Endothelial cell of umbilical vein (primary cell): ENCODE data around the gene TMEM167B. TPM values are rescaled to one million over a fixed set of nuclear protein-coding genes. Genes with fewer than 3 reads are reported as not detected.

Experiments used
- BruUV-seq: library from RNA; stranded (reverse); fragments of 400-500 nt; replicated peaks from 2 replicates; lab custom pipeline; 2021; lab: Mats Ljungman, UMichigan
- CTCF ChIA-PET: fragments of 300-600, 350-600 bp; sonication (Branson Sonifier 250); formaldehyde crosslinking; loops from one replicate; lab custom pipeline; 2021; ENCODE audit warnings: antibody characterized with exemption, inconsistent platforms; lab: Charles Lee
- POLR2A ChIA-PET: fragments of 300-600, 350-600 bp; sonication (Branson Sonifier 250); formaldehyde crosslinking; loops from one replicate; lab custom pipeline; 2021; ENCODE audit warnings: antibody characterized with exemption, inconsistent platforms; lab: Charles Lee
- DNase-seq: peaks from one replicate; pipeline ENCODE4 v3.0.0-alpha.2; 2011; ENCODE audit warnings: low read depth, low spot score
- FAIRE-seq: peaks from 2 replicates; lab custom pipeline; 2011; peaks lifted over from hg19 to GRCh38; lab: Jason Lieb, UNC
- H2AFZ ChIP-seq: 2 replicates; pipeline ENCODE4 v1.6.0; 2012; ENCODE audit warnings: low read depth, low read length, control low read depth, inconsistent platforms
- H3K27ac ChIP-seq: 2 replicates; pipeline ENCODE4 v1.5.1; 2011; ENCODE audit warnings: low read depth, mild to moderate bottlenecking, control low read depth, low read length, moderate library complexity; ENCODE audit not compliant: insufficient read depth
- H3K27me3 ChIP-seq, 2 experiments: 2 replicates each; pipeline versions ENCODE4 v1.6.0 to v1.6.1; 2011; ENCODE audit warnings: low read length in 2 of 2, mixed read lengths in 1 of 2; ENCODE audit not compliant: control insufficient read depth in 2 of 2, insufficient read depth in 2 of 2
- H3K36me3 ChIP-seq, 2 experiments: 2 replicates in 1 of 2; 3 replicates in 1 of 2; pipeline ENCODE4 v1.5.1; 2011; ENCODE audit warnings: low read length in 2 of 2, mild to moderate bottlenecking in 1 of 2, moderate library complexity in 1 of 2; ENCODE audit not compliant: control insufficient read depth in 2 of 2, insufficient read depth in 2 of 2; ENCODE audit errors: extremely low read depth in 1 of 2
- H3K4me1 ChIP-seq: 3 replicates; pipeline ENCODE4 v1.5.1; 2011; ENCODE audit warnings: mild to moderate bottlenecking, low read length; ENCODE audit not compliant: control insufficient read depth, insufficient read depth; ENCODE audit errors: extremely low read depth
- H3K4me2 ChIP-seq: 2 replicates; pipeline ENCODE4 v1.6.1; 2011; ENCODE audit warnings: low read length, control low read depth, mixed read lengths; ENCODE audit not compliant: insufficient read depth
- H3K4me3 ChIP-seq, 3 experiments: fragments of 200-600 bp in 1 of 3; sonication (generic), shearing (Covaris generic) in 1 of 3; replicated peaks in 1 of 3; 2 replicates each; pipeline ENCODE4 v1.5.1; 2011 to 2016; ENCODE audit warnings: control low read depth in 3 of 3, low read length in 3 of 3, mild to moderate bottlenecking in 2 of 3, inconsistent platforms in 1 of 3, low read depth in 1 of 3, moderate library complexity in 1 of 3; ENCODE audit not compliant: insufficient read depth in 1 of 3
- H3K79me2 ChIP-seq: 2 replicates; pipeline ENCODE4 v1.6.0; 2012; ENCODE audit warnings: low read length, inconsistent platforms; ENCODE audit not compliant: control insufficient read depth, insufficient read depth
- H3K9ac ChIP-seq: replicated peaks from 2 replicates; pipeline ENCODE3; 2011; ENCODE audit warnings: low read length, control low read depth; ENCODE audit not compliant: insufficient read depth; ENCODE audit errors: extremely low read depth
- H3K9me1 ChIP-seq: replicated peaks from 3 replicates; pipeline ENCODE4 v1.6.0; 2011; ENCODE audit warnings: mild to moderate bottlenecking, low read length; ENCODE audit not compliant: control insufficient read depth, insufficient read depth; ENCODE audit errors: extremely low read depth
- H3K9me3 ChIP-seq: replicated peaks from 2 replicates; pipeline ENCODE4 v1.5.1; 2012; ENCODE audit warnings: low read length, inconsistent platforms; ENCODE audit not compliant: control insufficient read depth, insufficient read depth
- H4K20me1 ChIP-seq: replicated peaks from 2 replicates; pipeline ENCODE3; 2011; ENCODE audit warnings: mild to moderate bottlenecking, low read length; ENCODE audit not compliant: control insufficient read depth, insufficient read depth; ENCODE audit errors: extremely low read depth
- CTCF ChIP-seq, 2 donors: IDR thresholded peaks; 1 replicate in 1 of 2; 2 replicates in 1 of 2; pipeline ENCODE4 v1.5.1; 2011; ENCODE audit warnings: low read length in 2 of 2, mild to moderate bottlenecking in 2 of 2, moderate library complexity in 2 of 2, control low read depth in 1 of 2, inconsistent platforms in 1 of 2, low read depth in 1 of 2; ENCODE audit not compliant: insufficient read depth in 1 of 2; ENCODE audit errors: extremely low read depth in 1 of 2
- EZH2 ChIP-seq: IDR thresholded peaks from 2 replicates; pipeline ENCODE4 v1.6.1; 2012; ENCODE audit warnings: borderline replicate concordance, low read depth, mild to moderate bottlenecking, moderate library complexity, low read length, inconsistent platforms; ENCODE audit not compliant: severe bottlenecking
- FOS ChIP-seq: IDR thresholded peaks from 2 replicates; pipeline ENCODE4 v1.6.1; 2011; ENCODE audit warnings: mild to moderate bottlenecking, low read length, moderate library complexity, borderline replicate concordance; ENCODE audit not compliant: insufficient read depth
- GATA2 ChIP-seq: IDR thresholded peaks from 2 replicates; pipeline ENCODE4 v1.7.0; 2011; ENCODE audit warnings: low read depth, mild to moderate bottlenecking, moderate library complexity, mixed read lengths, low read length; ENCODE audit not compliant: insufficient read length, insufficient read depth
- JUN ChIP-seq: IDR thresholded peaks from 2 replicates; pipeline ENCODE4 v1.6.1; 2011; ENCODE audit warnings: borderline replicate concordance, low read depth; ENCODE audit not compliant: insufficient read length, insufficient read depth
- MAX ChIP-seq: IDR thresholded peaks from 2 replicates; pipeline ENCODE4 v1.6.1; 2011; ENCODE audit not compliant: insufficient read depth, insufficient read length
- MYC ChIP-seq: IDR thresholded peaks from one replicate; pipeline ENCODE4 v1.6.1; 2011; ENCODE audit warnings: mild to moderate bottlenecking, low read depth, low read length
- POLR2A ChIP-seq: IDR thresholded peaks from 2 replicates; pipeline ENCODE4 v1.6.1; 2012; ENCODE audit warnings: low read depth, mild to moderate bottlenecking, control low read depth, low read length
- POLR2AphosphoS5 ChIP-seq: IDR thresholded peaks from 2 replicates; pipeline ENCODE4 v1.6.1; 2012; ENCODE audit warnings: low read depth, mild to moderate bottlenecking, control low read depth, low read length, moderate library complexity; ENCODE audit not compliant: insufficient read depth
- dilution Hi-C: fragments of 300-500 bp; cut with MboI; formaldehyde crosslinking; loops from one replicate; pipeline ENCODE4 v1.15.0; 2019; ENCODE audit warnings: low sequenced_read_pairs; ENCODE audit not compliant: extremely low pct_ligation_motif_present
- intact Hi-C: fragments of 100-400 bp; cut with micrococcal nuclease; formaldehyde crosslinking; loops from one replicate; pipeline ENCODE4 v1.10.0; 2022
- polyA plus RNA-seq, 4 experiments: library from polyadenylated mRNA; depleted of rRNA in 3 of 4; stranded (reverse) in 3 of 4; unstranded in 1 of 4; fragments of >200 nt; gene quantifications; 2 replicates each; pipeline versions ENCODE4 v1.2.1 to v1.2.3, GENCODE V29; 2011 to 2012; ENCODE audit warnings: missing spikeins in 1 of 4
- total RNA-seq: library from RNA; stranded (reverse); gene quantifications from 2 replicates; pipeline ENCODE4 v1.2.3, GENCODE V29; 2021

The TMEM167B gene
- total and polyA plus RNA-seq, 2 donors (not counting 3 experiments of a cell fraction or from before 2014, with no cell fraction given): 6.7 to 21.1 TPM

- TF ChIP-seq MYC: no peak
- Histone ChIP-seq H3K4me3 (no peak overlapping the region), H3K9me3 (no peaks in the 10 kb centered on the region), H4K20me1 (no peaks in the 10 kb centered on the region), H3K4me1 (no peaks in the 10 kb centered on the region), H3K27me3 (peaks cover 0 to 3% of the 10 kb centered on the region in 2 experiments), H3K4me2 (no peak overlapping the region), H2AFZ (no peak overlapping the region), H3K27ac (no peak overlapping the region), H3K79me2 (no peaks in the 10 kb centered on the region), H3K36me3 (no peaks in the 10 kb centered on the region), H3K9ac (no peak overlapping the region), H3K9me1 (no peaks in the 10 kb centered on the region)
- ChIA-PET CTCF (interaction anchor here (1.3 to 1.4 kb wide), 4 partner anchors 10 to 18 kb away, joined by 3 to 11 read pairs (median 4); a partner anchor contains a TSS), POLR2A (no interaction called here)
- dilution Hi-C loops (no loop called here), intact Hi-C loops (no loop called here)
- no peak for DNase-seq
- BruUV-seq: no TSS peak
- FAIRE-seq: no peak
Observed at GRCh38 chr1:109131059-109131458, 40.5 kb downstream of the TMEM167B start.

- Histone ChIP-seq H3K4me3 (no peak overlapping the region), H3K36me3 (no peaks in the 10 kb centered on the region)
- POLR2A ChIA-PET: no interaction called here
Observed at GRCh38 chr1:109131800-109132199, 41.2 kb downstream of the TMEM167B start.

More at GRCh38 chr1:109131800-109132199, 41.2 kb downstream of the TMEM167B start:
- no peak for DNase-seq
- BruUV-seq: no TSS peak
- H4K20me1 ChIP-seq: no peaks in the 10 kb centered on the region
- FAIRE-seq: no peak
- H3K27me3 ChIP-seq: peaks cover 0 to 3% of the 10 kb centered on the region in 2 experiments
- H3K4me2 ChIP-seq: no peak overlapping the region
- H3K79me2 ChIP-seq: no peaks in the 10 kb centered on the region
- no peak overlapping the region for H3K9ac ChIP-seq
- H3K9me1 ChIP-seq: no peaks in the 10 kb centered on the region
- no peak overlapping the region for H2AFZ ChIP-seq
- intact Hi-C loops: loop anchor here (2.0 kb wide), 1 partner anchor 19 kb away; a partner anchor contains a TSS
- H3K9me3 ChIP-seq: no peaks in the 10 kb centered on the region
- CTCF ChIA-PET: interaction anchor here (1.4 kb wide), 1 partner anchor 11 kb away, joined by 3 read pairs; no protein-coding TSS in a partner anchor
- no peaks in the 10 kb centered on the region for H3K4me1 ChIP-seq
- TF ChIP-seq POLR2AphosphoS5 (no peak), MAX (no peak), JUN (no peak), EZH2 (no peak), GATA2 (no peak), FOS (no peak), POLR2A (no peak), CTCF (IDR thresholded peaks at IDR 0.05; ENCODE audit: extremely low read depth in 1 of 2, insufficient read depth in 1 of 2, low read depth in 1 of 2, low read length in 2 of 2) (no peak), MYC (no peak)
- H3K27ac ChIP-seq: no peak overlapping the region
- dilution Hi-C loops: no loop called here
